HG02884 (cell line): Measurements from ENCODE around the gene CD83.
"Not testable (repeated sequence)": the region's sequence is repeated elsewhere in the genome, so short reads cannot be mapped to it uniquely, and the experiment has no call there.

Experiments used
- ATAC-seq: cut with Tn5 transposase; IDR thresholded peaks from one replicate; pipeline ENCODE4 v1.9.1; 2021; ENCODE audit warnings: mild to moderate bottlenecking, moderate library complexity; ENCODE audit not compliant: unreplicated experiment

Gene CD83

GRCh38 chr6:14117158-14118090 lies at the start of gene CD83:
Gene CD83 (plus strand): TSS chr6:14117772. CDS start chr6:14117812, 40 bp downstream.
- peak; percentile 53 for ATAC-seq

DNA sequence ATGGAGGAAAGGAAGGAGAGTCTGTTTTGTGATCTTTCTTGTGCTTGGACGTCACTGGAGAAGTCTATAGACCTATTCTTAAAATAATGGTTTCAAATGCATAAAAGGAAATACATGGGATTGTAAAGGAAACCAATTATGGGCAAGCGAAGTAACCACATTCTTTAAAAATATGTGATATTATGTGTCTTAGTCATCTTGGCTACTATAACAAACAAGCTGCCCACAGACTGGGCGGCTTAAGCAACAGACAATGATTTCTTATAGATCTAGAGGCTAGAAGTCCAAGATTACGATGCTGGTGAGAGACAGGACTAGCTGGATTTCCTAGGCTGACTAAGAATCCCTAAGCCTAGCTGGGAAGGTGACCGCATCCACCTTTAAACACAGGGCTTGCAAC lies 49.4 kb upstream of the CD83 start:
- no peak for ATAC-seq

GRCh38 chr6:14068623-14069022 lies 48.9 kb upstream of the CD83 start:
- ATAC-seq, result no peak

- ATAC-seq, result no peak
These were observed 47.1 kb upstream of the CD83 start for GRCh38 chr6:14070457-14070856.

GRCh38 chr6:14072084-14072483 lies 45.5 kb upstream of the CD83 start:
- ATAC-seq, result no peak

DNA sequence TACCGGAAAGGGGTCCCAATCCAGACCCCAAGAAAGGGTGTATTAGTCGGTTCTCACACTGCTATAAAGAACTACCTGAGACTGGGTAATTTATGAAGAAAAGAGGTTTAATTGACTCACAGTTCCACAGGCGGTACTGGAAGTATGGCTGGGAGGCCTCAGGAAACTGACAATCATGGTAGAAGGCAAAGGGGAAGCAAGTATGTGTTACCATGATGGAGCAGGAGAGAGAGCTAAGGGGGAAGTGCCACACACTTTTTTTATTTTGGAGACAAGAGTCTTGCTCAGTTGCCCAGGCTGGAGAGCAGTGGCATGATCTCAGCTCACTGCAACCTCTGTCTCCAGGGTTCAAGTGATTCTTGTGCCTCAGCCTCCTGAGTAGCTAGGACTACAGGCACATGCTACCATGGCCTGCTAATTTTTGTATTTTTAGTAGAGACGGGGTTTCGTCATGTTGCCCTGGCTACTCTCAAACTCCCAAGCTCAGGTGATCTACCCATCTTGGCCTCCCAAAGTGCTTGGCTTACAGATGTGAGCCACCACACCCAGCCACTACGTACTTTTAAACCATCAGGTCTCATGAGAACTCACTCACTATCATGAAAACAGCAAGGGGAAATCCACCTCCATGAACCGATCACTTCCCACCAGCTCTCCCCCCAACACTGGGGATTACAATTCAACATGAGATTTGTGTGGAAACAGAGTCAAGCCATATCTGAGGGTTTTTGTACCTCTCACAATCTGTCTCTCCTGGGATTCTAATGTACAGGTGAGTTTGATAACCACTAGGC lies 43.8 kb upstream of the CD83 start:
- not testable (repeated sequence) for ATAC-seq

DNA sequence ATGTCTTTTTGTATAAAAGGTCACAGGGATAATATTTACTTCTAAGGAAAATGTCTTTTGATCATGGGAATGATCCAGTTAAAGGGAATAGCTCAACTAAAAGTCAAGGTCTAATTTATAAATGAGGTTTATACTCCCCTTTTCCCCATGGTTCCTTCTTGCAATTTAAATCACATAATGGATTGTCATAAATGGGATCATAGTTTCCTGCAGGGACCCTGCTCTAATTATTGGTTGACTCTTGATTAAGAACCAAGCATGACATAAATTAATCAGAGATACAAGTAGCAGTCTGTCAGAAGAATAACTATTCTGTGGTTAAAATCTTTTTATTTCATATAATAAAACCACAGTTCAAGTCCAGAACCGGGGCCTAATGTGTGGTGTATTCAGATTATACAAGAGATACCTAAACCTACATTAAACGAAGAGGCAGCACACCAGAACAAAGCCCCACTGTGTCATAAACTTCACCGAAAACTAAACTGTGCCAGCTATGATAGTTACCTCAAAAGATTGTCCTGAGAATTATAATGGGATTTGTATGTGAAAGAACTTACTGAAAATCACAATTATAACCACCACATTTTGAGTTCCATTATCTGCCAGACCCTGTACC lies 43.0 kb upstream of the CD83 start:
- ATAC-seq, result no peak

- ATAC-seq, result peak; percentile 61
These were observed 42.5 kb upstream of the CD83 start for GRCh38 chr6:14075095-14075503.

DNA sequence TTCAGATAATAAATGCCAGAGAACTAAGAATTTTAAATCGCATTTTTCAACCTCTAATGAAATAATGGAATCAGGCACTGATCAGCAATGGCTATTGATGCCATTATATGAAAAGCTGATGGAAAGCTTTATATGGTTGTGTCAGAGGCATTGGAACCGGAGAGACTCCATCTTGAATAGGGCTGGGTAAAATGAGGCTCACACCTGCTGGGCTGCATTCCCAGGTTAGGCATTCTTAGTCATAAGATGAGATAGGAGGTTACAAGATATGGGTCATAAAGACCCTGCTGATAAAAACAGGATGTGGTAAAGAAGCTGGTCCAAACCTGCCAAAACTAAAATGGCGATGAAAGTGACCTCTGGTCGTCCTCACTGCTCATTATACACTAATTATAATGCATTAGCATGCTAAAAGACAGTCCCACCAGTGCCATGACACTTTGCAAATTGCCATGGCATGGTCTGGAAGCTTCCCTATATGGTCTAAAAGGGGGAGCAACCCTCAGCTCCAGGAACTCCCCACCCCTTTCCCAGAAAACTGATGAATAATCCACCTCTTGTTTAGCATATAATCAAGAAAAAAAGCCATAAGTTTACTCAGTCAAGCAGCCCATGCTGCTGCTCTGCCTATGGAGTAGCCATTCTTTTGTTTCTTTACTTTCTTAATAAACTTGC lies 40.2 kb upstream of the CD83 start:
- no peak for ATAC-seq

- no peak for ATAC-seq
These were observed 38.1 kb upstream of the CD83 start for GRCh38 chr6:14079433-14079832.

GRCh38 chr6:14079971-14080370 lies 37.6 kb upstream of the CD83 start:
- no peak for ATAC-seq

GRCh38 chr6:14081126-14081525 lies 36.4 kb upstream of the CD83 start:
- ATAC-seq, result no peak

GRCh38 chr6:14082771-14083170 lies 34.8 kb upstream of the CD83 start:
- no peak for ATAC-seq

DNA sequence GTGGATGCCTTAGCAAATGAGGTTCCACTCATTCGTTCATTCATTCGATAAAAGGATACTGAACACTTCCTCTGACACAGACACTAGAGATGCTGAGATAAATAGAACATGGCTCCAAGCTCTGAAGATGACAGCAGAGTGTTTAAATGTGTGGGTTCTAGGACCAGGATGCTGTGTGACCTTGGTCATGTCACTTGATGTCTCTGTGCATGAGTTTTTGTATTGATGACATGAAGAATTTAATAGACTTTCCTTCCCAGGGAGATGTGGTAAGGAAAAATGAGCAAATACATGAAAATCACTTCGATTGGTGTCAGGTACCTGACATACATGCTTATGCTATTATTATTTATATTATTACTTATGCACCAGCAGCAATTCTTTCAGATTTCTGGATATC lies 34.3 kb upstream of the CD83 start:
- ATAC-seq, result no peak

DNA sequence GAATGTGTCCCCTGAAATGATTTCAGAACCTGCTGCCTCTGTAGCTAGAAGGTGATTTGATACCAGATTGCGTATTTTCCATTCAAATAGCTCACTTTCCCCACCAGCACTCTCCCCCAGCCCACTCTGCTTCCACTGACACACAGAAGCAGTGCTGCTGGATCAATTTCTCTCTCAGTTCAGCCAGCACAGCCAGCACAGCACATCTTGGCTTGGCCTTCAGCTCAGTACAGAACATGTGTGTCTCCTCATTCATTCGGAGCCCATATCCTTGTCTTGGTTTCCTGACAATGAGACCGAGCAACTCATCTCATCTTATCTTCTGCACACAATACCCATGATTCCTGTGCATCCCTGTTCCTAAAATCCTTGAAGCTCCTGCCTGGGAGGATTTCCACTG lies 33.8 kb upstream of the CD83 start:
- ATAC-seq, result no peak

GRCh38 chr6:14084388-14084787 lies 33.2 kb upstream of the CD83 start:
- no peak for ATAC-seq

DNA sequence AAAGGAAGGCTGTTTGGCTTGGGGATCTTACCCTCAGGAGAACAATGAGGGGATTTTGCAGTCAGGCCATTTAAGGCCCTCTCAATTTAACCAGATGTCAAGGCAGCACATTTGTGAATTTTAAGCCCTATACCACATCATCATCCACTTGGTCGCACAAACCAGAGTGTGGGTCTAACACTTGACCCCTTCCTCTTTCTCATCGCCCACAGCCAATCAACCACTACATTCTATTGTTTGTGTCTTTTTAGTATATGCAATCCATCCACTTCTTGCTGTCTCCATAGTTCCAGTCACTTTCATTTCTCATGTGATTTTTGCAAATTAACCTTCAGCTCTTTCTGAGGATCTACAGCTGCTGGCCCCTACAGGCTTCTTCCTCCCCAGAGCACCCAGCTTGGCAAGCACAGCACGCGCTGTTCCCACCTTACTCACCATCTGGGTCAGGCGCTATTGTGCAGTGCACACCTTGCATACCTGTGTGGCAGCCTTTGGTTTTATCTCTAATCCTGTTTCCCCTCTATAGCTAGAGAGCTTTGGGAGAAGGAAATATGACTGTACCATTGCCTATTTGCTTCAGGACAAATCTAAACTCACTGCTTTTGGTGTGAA lies 32.3 kb upstream of the CD83 start:
- no peak for ATAC-seq

GRCh38 chr6:14086701-14087100 lies 30.9 kb upstream of the CD83 start:
- no peak for ATAC-seq

GRCh38 chr6:14088600-14089192 lies 28.9 kb upstream of the CD83 start:
- ATAC-seq, result no peak

DNA sequence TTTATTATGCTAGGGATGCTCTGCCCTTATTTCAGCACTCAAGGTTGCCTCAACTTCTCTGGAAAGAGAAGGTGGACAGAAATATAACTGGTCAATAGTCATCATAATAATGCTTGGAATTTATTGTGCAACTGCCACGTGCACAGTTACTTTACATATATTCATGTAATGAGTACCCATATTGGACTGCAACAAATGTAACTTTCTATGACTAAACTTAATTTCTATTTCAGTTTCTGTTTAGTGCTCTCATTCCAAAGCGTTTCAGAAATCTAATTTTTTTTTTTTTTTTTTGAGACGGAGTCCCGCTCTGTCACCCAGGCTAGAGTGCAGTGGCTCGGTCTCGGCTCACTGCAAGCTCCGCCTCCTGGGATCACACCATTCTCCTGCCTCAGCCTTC lies 28.3 kb upstream of the CD83 start:
- ATAC-seq, result no peak
